Measurements from ENCODE around the gene ADAT1.

Gene ADAT1

DNA sequence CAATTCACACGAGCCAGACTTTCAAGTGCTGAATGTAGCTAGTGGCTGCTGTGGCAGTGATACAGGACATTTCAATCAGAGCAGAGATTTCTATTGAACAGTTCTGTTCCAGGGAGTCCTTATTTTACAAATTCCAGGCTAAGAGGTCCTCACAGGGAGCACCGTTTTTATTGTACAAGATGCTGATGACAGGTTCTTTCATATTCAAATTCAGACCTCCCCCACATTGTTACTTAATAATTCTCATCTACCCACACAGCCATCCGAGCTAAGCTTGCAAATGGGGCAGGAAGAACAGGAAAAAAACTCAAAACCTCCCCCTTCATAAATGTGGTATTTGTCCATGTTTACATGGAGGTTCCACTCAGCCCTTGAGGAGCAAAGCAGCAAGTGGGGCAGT is 47.1 kb downstream of the ADAT1 start:
- no peak for DNase-seq

DNA sequence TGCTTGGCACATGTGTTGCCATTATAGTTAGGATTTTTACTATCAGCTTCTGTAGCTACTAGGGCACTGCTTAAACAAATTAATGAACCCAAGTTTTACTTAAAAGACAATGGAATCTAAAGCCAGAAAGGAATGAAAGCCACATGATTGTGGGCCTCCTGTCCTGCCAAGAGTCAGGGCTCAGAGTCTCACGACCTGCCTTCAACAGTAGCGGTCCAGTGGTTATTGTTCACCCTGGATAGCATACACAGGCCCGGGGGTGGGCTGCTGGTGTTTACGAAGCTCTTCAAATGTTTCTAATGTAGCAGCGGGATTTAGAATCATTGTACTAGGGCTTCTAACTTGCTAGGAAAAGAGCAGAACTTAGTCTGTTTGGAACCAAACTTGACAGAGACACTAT is 49.1 kb downstream of the ADAT1 start:
- no peak for DNase-seq

DNA sequence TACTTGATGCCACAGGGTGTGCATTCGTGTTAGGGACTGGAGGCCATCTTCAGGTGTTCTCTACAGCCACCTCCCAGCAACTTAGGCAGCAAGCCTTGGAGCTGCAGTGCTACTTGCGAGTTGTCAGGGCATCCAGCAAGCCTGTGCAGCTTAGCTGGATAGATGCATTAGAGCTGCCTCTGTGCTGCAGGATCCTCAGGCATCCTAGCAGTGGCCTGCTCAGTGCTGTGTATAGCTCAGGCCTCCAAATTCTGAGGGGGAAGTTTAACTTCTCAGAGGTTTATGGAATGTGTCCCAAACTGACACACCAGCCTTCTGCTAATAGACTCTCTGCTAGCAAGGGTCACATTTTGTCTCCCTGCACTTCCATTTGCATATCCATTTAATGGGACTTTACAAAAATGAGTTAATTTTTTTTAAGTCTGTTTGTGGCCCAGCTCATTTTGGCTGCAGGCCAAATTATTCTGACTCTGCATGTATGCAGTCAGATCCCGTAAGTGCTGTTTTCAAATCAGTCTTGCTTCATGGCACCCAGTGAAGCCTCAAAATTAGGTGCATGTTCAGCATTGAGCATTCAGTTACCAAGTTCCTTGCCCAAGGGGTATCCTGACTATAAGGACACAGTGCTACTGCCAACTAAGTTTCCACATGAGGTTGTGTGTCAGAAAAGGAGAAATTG is 50.1 kb downstream of the ADAT1 start:
- no peak for DNase-seq

DNA sequence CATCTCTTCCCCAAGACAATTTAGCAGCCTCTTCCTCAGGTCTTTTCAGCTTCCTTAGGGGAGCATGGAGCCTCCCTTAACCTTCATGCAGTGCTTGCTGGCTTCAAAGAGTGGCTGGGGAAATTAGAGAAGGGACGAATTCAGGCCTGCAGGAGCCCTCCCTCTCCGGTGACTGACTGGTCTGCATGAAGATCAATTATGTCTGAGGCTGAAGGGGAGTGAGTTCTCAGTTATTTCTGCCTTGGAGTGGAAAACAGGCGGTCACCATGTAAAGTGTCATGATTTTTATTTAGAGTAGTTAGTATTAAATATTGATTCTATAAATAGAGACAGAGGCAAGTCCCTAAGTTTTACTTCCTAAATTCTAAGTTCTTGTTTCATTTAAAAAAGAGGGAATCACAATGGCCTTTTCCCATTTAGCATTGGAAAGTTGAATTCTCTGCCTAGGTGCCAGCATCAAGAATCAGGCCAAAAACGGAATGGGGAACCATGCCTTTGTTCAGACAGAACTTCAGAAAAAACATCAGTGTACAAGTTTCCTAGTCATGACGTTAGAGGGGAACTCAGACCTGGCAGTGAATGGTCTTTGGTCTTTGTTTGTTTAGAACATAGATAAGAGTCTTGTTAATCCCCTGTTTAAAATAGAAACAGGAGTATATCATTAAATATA is 52.5 kb downstream of the ADAT1 start:
- DNase-seq, result no peak

DNA sequence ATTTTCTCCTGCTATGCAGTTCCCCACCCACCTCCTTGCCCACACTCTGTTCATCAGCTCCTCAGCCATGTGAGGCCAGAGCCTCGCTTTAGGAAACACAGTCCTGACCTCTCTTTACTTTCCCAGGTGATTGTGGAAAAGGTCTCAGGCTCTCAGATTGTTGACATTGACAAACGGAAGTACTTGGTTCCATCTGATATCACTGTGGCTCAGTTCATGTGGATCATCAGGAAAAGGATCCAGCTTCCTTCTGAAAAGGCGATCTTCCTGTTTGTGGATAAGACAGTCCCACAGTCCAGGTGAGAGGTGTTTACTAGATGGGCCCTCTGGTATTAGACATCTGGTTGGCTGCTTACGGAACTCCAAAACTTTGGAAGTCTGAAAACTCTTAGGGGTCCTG is 55.2 kb downstream of the ADAT1 start:
- DNase-seq, result no peak

DNA sequence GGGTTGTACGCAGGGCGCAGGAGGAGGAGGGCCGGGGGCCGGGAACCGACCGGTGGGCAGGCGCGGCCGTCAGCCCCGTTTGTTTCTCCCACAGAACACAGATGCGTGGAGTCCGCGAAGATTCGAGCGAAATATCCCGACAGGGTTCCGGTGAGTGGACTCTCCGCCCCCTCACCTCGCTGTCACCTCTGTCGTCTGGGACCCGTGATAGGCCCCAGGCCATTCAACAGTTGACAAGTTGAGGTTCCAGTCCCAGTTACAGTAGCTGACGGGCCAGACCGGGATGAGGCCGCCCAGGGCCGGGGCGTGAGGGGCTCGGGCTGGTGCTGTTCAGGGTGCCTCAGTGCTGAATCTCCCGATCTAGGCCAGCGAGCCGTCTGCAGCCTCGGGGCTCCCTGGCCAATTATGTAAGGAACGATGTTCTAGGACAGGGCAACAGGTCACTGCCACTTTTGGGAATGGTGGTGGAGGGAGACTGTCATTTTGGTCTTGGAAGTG is 56.3 kb downstream of the ADAT1 start:
- no peak for DNase-seq

DNA sequence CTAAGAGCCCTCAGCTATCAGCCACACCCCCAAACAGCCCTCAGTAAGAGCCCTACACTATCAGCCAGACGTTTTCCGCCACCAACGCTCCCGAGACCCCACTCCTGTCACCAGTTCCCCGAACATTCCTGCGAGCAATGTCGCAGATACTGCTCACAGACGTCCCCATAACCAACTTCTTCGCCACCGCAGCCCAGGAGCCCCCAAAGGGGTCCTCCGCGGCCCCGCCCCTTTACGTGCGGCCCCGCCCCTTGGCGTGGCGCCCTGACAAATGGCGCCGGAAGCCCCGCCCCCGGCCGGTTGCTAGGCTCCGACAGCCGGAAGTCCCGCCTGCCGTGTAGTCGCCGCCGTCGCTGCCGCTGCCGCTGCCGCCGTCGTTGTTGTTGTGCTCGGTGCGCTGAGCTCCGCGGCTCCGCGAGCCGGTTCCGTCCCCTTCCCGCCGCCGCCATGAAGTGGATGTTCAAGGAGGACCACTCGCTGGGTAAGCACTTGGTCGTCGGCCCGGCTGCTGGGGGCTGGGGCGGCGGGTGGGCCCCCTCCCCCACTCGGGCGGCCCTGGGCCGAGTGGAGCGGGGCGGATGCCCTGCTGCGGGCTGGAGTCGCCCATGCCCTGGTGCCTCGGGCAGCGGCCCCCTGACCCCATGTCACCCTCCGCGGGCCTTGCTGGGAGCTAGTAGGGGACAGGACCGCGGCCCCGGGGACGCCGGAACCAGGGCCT is 56.9 kb downstream of the ADAT1 start, which contains the start of gene GABARAPL2:
GABARAPL2 (plus strand) TSS at position 340 of the 718 bp plus-strand sequence; CDS start at position 448, 108 bp downstream.
- DNase-seq, result peak; percentile 88

DNA sequence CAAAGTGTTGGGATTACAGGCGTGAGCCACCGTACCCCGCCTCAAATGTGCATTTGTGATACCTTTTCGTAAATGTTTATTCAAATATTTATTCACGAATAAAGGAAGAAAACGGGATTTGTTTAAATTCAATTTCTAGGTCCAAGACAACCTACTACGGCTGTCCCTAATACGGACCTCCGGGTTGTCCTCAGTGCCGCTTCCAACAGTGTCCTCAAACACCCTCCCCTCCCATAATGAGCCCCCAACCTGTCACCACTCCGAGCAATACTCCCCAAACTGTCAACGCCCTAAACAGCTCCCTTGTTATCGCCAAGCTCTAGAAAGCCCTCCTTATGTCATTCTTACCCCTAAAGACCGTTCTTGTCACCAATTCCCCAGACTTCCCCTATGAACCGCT is 57.4 kb downstream of the ADAT1 start:
- DNase-seq, result no peak

DNA sequence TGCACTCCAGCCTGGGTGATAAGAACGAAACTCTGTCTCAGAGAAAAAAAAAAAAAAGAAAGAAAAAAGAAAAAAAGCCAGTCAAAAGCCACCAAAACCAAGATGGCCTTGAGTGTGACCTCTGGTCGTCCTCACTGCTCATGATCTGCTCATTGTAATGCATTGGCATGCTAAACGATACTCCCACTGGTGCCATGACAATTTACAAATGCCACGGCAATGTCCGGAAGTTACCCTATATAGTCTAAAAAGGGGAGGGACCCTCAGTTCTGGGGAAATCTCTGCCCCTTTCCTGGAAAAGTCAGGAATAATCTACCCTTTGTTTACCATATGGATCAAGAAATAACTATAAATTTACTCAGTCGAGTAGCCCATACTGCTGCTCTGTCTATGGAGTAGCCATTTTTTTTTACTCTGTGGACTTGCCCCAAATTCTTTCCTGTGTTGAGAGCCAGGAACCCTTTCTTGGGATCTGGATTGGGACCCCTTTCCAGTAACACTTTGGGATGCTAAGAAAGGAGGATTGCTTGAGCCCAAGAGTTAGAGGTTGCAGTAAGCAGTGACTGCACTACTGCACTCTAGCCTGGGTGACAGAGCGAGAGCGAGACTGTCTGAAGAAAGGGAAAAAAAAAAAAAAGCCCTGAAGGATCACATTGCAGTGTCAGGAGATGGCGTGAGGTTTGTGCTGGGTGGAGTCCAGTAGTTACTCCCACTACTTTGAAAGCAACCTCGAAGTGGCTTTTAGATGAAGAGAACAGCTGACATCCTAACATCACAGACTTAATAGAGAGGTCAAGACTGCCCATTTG is 63.3 kb downstream of the ADAT1 start:
- no peak for DNase-seq

DNA sequence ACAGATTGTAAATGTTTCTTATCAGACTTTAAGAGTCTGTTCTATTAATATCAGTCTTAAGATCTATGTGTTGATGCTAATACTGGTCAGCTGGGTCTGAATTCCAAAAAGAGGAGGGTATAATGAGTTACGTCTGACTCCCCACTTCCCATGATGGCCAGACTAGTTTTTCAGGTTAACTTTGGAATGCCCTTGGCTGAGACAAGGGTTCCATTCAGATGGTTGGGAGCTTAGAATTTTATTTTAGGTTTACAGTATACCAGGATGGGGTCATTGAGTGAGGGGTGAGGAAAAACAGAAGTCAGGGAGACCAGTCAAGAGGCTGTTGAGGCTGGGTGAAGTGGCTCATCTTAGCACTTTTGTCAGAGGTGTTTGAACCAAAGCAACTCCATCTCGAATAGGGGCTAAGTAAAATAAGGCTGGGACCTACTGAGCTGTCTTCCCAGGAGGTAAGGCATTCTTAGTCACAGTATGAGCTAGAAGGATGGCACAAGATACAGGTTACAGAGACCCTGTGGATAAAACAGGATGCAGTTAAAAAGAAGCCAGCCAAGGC is 64.2 kb downstream of the ADAT1 start:
- DNase-seq, result no peak

DNA sequence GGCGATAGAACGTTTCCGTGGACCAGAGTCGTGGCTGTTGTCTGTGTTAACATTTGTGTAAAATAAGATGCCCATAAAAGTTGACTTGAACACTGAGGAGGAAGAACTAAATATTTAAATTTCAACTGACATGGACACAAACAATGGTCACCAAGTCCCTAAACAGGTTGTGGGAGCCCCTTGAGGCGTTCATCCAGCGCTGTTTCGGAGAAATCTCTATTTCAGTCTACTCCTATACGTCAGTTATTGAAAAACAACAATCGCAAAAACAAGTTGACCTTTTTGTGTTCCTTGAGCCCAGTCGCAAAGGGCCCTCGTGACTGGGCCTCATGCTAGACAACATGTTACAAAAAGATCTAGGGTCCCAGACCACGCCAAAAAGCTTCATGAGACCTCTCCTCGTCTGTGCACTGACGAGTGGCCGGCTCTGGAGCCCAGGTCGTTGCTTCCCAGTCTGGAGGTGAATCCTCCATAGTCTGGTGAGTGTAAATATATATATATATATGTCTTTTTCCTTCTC is 66.6 kb downstream of the ADAT1 start:
- no peak for DNase-seq

DNA sequence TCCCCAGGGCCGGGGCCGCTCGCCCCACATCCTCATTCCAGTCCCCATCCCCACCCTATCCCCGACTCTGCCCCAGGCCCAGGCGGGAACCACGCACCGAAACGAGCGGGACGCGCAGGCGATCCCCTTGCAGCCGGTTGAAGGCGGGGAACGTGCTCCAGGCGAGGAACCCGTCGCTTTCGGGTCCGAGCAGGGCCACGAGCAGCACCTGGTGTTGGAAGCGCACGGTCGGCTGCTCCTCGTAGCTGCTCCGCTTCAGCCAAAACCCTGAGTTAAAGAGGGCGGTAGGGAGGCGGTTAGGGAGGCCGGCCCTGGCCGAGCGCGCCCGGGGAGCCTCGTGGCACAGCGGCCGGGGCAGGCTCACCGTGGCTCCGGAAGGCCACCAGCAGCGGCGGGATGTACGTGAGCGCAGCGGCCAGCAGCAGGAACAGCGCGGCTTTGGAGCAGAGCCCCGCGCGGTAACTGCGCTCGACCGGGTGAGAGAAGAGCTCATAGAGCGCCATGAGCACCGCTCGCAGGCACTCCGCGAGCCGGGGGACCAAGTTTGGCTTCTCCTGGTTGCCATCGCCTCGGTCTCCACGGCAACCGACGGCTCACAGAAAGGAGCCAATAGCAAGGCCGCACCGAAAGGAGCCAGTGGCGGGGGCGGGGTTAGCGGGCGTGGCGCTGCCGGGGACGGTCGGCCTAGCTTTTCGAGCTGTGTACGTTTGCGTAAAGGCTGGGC is 67.2 kb downstream of the ADAT1 start, which contains the start of gene TMEM231:
TMEM231 (minus strand) TSS at position 546 of the 724 bp plus-strand sequence; CDS start at position 503, 43 bp downstream.
- DNase-seq, result peak; percentile 96

DNA sequence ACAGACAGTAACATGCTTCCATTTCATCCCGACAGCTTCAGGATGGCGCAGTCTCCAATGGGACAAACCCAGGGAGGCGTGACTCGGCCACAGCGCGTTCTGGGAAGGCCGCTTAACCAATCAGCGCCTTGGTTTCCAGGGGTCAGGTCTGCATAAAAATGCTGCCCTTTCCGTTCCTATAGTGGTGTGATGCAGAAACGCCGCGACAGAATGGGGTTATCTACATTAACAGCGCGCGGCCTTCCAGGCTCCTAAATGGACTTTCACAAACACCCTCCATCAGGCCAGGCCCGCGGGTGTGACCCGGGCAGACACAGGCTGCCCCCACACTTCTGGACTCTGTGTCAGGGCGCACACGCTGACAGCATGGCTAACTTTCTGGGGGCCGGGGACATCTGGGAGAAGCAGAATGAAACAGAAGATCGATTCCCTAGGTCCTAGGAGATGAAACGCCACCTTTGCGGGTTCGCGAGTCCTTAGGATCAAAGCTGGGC is 67.8 kb downstream of the ADAT1 start:
- DNase-seq, result no peak

DNA sequence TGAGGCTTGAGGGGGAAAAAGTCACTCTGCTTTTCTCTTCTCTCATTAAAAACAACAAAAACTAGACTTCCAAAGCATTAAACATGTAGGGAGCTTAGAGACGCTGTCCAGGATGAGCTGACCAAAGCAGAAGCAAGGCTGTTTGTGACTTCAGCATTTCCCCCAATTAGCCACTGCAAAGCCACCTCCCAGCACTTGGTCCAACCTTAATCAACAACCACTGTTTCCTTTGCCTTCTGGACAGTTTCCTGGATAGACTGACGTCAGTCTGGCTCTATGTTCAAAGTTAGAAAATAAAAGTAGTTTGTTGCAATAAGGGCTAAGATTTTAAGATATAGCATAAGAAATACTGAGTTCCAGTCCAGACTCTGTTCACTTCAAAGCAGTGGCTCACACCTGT is 70.1 kb downstream of the ADAT1 start:
- DNase-seq, result no peak

DNA sequence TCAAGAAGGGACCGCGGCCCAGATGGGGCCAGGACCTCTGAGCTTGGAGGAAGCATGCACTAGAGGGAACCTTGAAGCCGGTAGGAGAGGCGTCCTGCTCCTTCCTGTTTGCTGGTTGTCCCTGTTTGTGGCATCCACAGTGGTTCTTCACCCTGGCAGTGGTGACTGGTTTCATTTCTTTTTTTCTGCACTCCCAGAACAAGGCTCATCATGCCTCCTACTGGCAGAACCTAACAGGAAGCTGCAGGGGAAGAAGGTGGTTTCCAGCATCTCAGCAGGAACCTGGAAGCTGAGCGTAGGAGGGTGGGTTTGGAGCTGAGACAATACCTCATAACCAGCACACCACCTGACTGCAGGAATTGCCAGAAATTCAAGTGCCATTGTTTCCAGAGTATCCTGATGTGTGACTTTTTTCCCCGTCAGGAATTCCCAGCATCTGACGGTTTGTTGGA is 72.8 kb downstream of the ADAT1 start:
- DNase-seq, result no peak
